OCI-LY3 (cell line): ENCODE results near the gene NUMA1.

Experiments used
- H2AFZ ChIP-seq: fragments of 200-600, 300-600 bp; shearing (Covaris generic); 2 replicates; pipeline ENCODE4 v1.6.0; 2014; ENCODE audit warnings: antibody characterized with exemption, low read depth, low read length
- H3K27ac ChIP-seq: fragments of 200-600, 300-600 bp; sonication (generic); 2 replicates; pipeline ENCODE4 v1.5.1; 2014; ENCODE audit warnings: mild to moderate bottlenecking, low read length, moderate library complexity, mixed read lengths
- H3K27me3 ChIP-seq: fragments of 200-600, 300-600 bp; sonication (generic); 2 replicates; pipeline ENCODE4 v1.6.1; 2014; ENCODE audit warnings: low read depth, low read length, mixed read lengths
- H3K36me3 ChIP-seq: fragments of 200-600, 300-600 bp; sonication (generic); replicated peaks from 2 replicates; pipeline ENCODE3; 2014; ENCODE audit warnings: low read depth, low read length, mixed read lengths
- H3K4me1 ChIP-seq: fragments of 300-600, 200-600 bp; sonication (generic); 2 replicates; pipeline ENCODE4 v1.6.1; 2014; ENCODE audit warnings: low read length, mixed read lengths
- H3K4me2 ChIP-seq: fragments of 200-600, 300-600 bp; sonication (generic); 2 replicates; pipeline ENCODE4 v1.6.1; 2014; ENCODE audit warnings: low read length, mixed read lengths
- H3K4me3 ChIP-seq: fragments of 300-600, 200-600 bp; sonication (generic); 2 replicates; pipeline ENCODE4 v1.5.1; 2014; ENCODE audit warnings: antibody characterized with exemption, mild to moderate bottlenecking, low read length, moderate library complexity
- H3K79me2 ChIP-seq: fragments of 300-600, 200-600 bp; shearing (Covaris generic); 2 replicates; pipeline ENCODE4 v1.6.1; 2014; ENCODE audit warnings: mild to moderate bottlenecking, low read length, mixed read lengths
- H3K9ac ChIP-seq: fragments of 300-600, 200-600 bp; shearing (Covaris generic); 2 replicates; pipeline ENCODE4 v1.6.0; 2014; ENCODE audit warnings: mild to moderate bottlenecking, low read length, moderate library complexity
- H3K9me3 ChIP-seq: fragments of 200-600, 300-600 bp; shearing (Covaris generic); 2 replicates; pipeline ENCODE4 v1.6.1; 2014; ENCODE audit warnings: low read length, mixed read lengths; ENCODE audit not compliant: insufficient read depth
- H4K20me1 ChIP-seq: fragments of 200-600, 300-600 bp; sonication (generic); 2 replicates; pipeline ENCODE4 v1.6.1; 2016; ENCODE audit warnings: low read length, mixed read lengths; ENCODE audit not compliant: insufficient read depth
- CTCF ChIP-seq: fragments of 200-600, 300-600 bp; sonication (generic); IDR thresholded peaks from 2 replicates; pipeline ENCODE4 v1.5.1; 2014; ENCODE audit warnings: antibody characterized with exemption, low read length, low read depth
- EZH2phosphoT487 ChIP-seq: fragments of 200-600 bp; shearing (Covaris generic); IDR thresholded peaks from 2 replicates; pipeline ENCODE4 v1.6.1; 2018; ENCODE audit warnings: antibody characterized with exemption, mixed run types, low read depth

The NUMA1 gene

GRCh38 chr11:72012897-72013721, 67.2 kb downstream of the NUMA1 start:
- Histone ChIP-seq H4K20me1 (no peaks in the 10 kb centered on the region; the same call in 1 of the 2 replicates), H3K4me1 (no peaks in the 10 kb centered on the region), H3K4me3 (no peak overlapping the region)

GRCh38 chr11:72012091-72012630, 68.2 kb downstream of the NUMA1 start:
- H3K4me3 ChIP-seq, result no peak overlapping the region
- no peaks in the 10 kb centered on the region; the same call in 1 of the 2 replicates for H4K20me1 ChIP-seq

More at GRCh38 chr11:72012897-72013721, 67.2 kb downstream of the NUMA1 start:
- Histone ChIP-seq H3K79me2 (no peaks in the 10 kb centered on the region), H3K27me3 (no peaks in the 10 kb centered on the region), H2AFZ (no peak overlapping the region), H3K4me2 (no peak overlapping the region), H3K9ac (no peak overlapping the region), H3K36me3 (peaks cover 82% of the 10 kb centered on the region), H3K9me3 (no peaks in the 10 kb centered on the region), H3K27ac (no peak overlapping the region)
- TF ChIP-seq EZH2phosphoT487, result no peak
- no peak for TF ChIP-seq CTCF

GRCh38 chr11:72010529-72011233, 69.7 kb downstream of the NUMA1 start:
- TF ChIP-seq EZH2phosphoT487 (no peak), CTCF (no peak)
- Histone ChIP-seq H3K4me2 (no peak overlapping the region), H3K9ac (no peak overlapping the region), H3K27me3 (no peaks in the 10 kb centered on the region), H3K79me2 (no peaks in the 10 kb centered on the region), H3K4me1 (no peaks in the 10 kb centered on the region), H3K4me3 (no peak overlapping the region), H3K9me3 (no peaks in the 10 kb centered on the region), H3K36me3 (peaks cover 85% of the 10 kb centered on the region), H2AFZ (no peak overlapping the region), H3K27ac (no peak overlapping the region), H4K20me1 (no peaks in the 10 kb centered on the region; the same call in 1 of the 2 replicates)

More at GRCh38 chr11:72012091-72012630, 68.2 kb downstream of the NUMA1 start:
- TF ChIP-seq CTCF (no peak), EZH2phosphoT487 (no peak)
- no peak overlapping the region for H3K27ac ChIP-seq
- no peaks in the 10 kb centered on the region for H3K4me1 ChIP-seq
- H2AFZ ChIP-seq, result no peak overlapping the region
- H3K36me3 ChIP-seq, result peaks cover 81% of the 10 kb centered on the region
- H3K79me2 ChIP-seq, result no peaks in the 10 kb centered on the region
- H3K9me3 ChIP-seq, result no peaks in the 10 kb centered on the region
- no peaks in the 10 kb centered on the region for H3K27me3 ChIP-seq
- H3K9ac ChIP-seq, result no peak overlapping the region
- no peak overlapping the region for H3K4me2 ChIP-seq

- no peak for TF ChIP-seq EZH2phosphoT487
- no peak for TF ChIP-seq CTCF
- no peak overlapping the region for H3K4me3 ChIP-seq
- no peaks in the 10 kb centered on the region for H3K4me1 ChIP-seq
- H3K27me3 ChIP-seq, result no peaks in the 10 kb centered on the region
- no peaks in the 10 kb centered on the region for H3K79me2 ChIP-seq
- H4K20me1 ChIP-seq, result no peaks in the 10 kb centered on the region; the same call in 1 of the 2 replicates
- no peak overlapping the region for H3K4me2 ChIP-seq
- H3K27ac ChIP-seq, result no peak overlapping the region
- no peaks in the 10 kb centered on the region for H3K9me3 ChIP-seq
- no peak overlapping the region for H3K9ac ChIP-seq
- no peak overlapping the region for H2AFZ ChIP-seq
- H3K36me3 ChIP-seq, result peaks cover 84% of the 10 kb centered on the region
Observed at GRCh38 chr11:72009156-72009555, 71.2 kb downstream of the NUMA1 start.
